ENCODE results near the gene TSFM. TPM values are rescaled to one million over a fixed set of nuclear protein-coding genes. Genes with fewer than 3 reads are reported as not detected.

TSFM gene
- total and polyA plus RNA-seq, 2 of the 13 experiments (the other 11 are each of a cell fraction or from before 2014, with no cell fraction given), result 29.8 to 68.3 TPM

GRCh38 chr12:57846577-57847319, 64.2 kb downstream of the TSFM start, which contains the start of gene CTDSP2 (continued):
- TF ChIP-seq, protein P1, sequence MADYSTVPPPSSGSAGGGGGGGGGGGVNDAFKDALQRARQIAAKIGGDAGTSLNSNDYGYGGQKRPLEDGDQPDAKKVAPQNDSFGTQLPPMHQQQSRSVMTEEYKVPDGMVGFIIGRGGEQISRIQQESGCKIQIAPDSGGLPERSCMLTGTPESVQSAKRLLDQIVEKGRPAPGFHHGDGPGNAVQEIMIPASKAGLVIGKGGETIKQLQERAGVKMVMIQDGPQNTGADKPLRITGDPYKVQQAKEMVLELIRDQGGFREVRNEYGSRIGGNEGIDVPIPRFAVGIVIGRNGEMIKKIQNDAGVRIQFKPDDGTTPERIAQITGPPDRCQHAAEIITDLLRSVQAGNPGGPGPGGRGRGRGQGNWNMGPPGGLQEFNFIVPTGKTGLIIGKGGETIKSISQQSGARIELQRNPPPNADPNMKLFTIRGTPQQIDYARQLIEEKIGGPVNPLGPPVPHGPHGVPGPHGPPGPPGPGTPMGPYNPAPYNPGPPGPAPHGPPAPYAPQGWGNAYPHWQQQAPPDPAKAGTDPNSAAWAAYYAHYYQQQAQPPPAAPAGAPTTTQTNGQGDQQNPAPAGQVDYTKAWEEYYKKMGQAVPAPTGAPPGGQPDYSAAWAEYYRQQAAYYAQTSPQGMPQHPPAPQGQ (CRISPR knock-in tag; IDR thresholded peaks at IDR 0.05; ENCODE audit: borderline replicate concordance), result no peak
- TF ChIP-seq ZNF563 (CRISPR knock-in tag; IDR thresholded peaks at IDR 0.05) (no peak), ZNF768 (CRISPR knock-in tag; IDR thresholded peaks at IDR 0.05) (no peak), ZNF30 (CRISPR knock-in tag; IDR thresholded peaks at IDR 0.05) (no peak), ZNF33A (CRISPR knock-in tag; IDR thresholded peaks at IDR 0.05; ENCODE audit: borderline replicate concordance) (no peak), FOXJ3 (CRISPR knock-in tag; IDR thresholded peaks at IDR 0.05; ENCODE audit: borderline replicate concordance) (no peak), POGZ (CRISPR knock-in tag; IDR thresholded peaks at IDR 0.05) (no peak), GZF1 (CRISPR knock-in tag; IDR thresholded peaks at IDR 0.05) (0 out of 2 replicates have a peak, but pooled peaks have one; percentile 32), ZNF354B (CRISPR knock-in tag; IDR thresholded peaks at IDR 0.05) (no peak), EEA1 (CRISPR knock-in tag; IDR thresholded peaks at IDR 0.05; ENCODE audit: borderline replicate concordance) (no peak), ZNF572 (CRISPR knock-in tag; IDR thresholded peaks at IDR 0.05) (no peak), HNRNPLL (IDR thresholded peaks at IDR 0.05; ENCODE audit: low read depth, low read length, poor library complexity, severe bottlenecking) (peak; percentile 31), ZFP36L2 (CRISPR knock-in tag; IDR thresholded peaks at IDR 0.05) (no peak), ZNF232 (CRISPR knock-in tag; IDR thresholded peaks at IDR 0.05; ENCODE audit: borderline replicate concordance) (no peak), ZKSCAN5 (CRISPR knock-in tag; IDR thresholded peaks at IDR 0.05) (0 out of 2 replicates have a peak, but pooled peaks have one; percentile 21), PLSCR1 (CRISPR knock-in tag; IDR thresholded peaks at IDR 0.05; ENCODE audit: borderline replicate concordance) (no peak), ZNF788 (CRISPR knock-in tag; IDR thresholded peaks at IDR 0.05; ENCODE audit: borderline replicate concordance) (peak; percentile 52; the same call in 1 of the 2 replicates), RAD51 (IDR thresholded peaks at IDR 0.05; ENCODE audit: borderline replicate concordance) (no peak), KMT2B (CRISPR knock-in tag; IDR thresholded peaks at IDR 0.05) (0 out of 2 replicates have a peak, but pooled peaks have one; percentile 12), ELF4 (CRISPR knock-in tag; IDR thresholded peaks at IDR 0.05; ENCODE audit: borderline replicate concordance) (no peak), POLR2AphosphoS5 (IDR thresholded peaks at IDR 0.05; ENCODE audit: low read depth, low read length) (peak; percentile 67), ZNF607 (CRISPR knock-in tag; IDR thresholded peaks at IDR 0.05; ENCODE audit: borderline replicate concordance) (no peak), ZNF10 (CRISPR knock-in tag; IDR thresholded peaks at IDR 0.05; ENCODE audit: borderline replicate concordance, low read depth) (no peak)
- TF ChIP-seq, protein P2, sequence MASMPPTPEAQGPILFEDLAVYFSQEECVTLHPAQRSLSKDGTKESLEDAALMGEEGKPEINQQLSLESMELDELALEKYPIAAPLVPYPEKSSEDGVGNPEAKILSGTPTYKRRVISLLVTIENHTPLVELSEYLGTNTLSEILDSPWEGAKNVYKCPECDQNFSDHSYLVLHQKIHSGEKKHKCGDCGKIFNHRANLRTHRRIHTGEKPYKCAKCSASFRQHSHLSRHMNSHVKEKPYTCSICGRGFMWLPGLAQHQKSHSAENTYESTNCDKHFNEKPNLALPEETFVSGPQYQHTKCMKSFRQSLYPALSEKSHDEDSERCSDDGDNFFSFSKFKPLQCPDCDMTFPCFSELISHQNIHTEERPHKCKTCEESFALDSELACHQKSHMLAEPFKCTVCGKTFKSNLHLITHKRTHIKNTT (CRISPR knock-in tag; IDR thresholded peaks at IDR 0.05), result no peak
- TF ChIP-seq, protein P3, sequence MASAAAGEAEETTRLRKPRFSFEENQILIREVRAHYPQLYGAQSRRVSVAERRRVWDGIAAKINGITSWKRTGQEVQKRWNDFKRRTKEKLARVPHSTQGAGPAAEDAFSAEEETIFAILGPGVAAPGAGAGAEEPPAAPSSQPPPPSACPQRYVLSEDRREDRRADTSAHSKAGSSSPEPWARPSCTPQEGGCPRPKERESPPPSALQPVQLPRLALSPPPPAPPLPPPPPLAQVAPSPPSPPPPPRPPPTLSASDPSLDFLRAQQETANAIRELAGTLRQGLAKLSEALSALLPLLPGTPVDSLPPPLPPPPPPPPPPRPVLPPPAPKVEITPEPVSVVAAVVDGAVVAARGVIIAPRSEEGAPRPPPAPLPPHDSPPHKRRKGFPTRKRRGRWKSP (CRISPR knock-in tag; IDR thresholded peaks at IDR 0.05), result 0 out of 2 replicates have a peak, but pooled peaks have one; percentile 29
